Esophagus (tissue), 2 donors: ENCODE measurements around the gene SUOX. TPM values are rescaled to one million over a fixed set of nuclear protein-coding genes. Genes with fewer than 3 reads are reported as not detected.

Source experiments
- H3K27ac ChIP-seq, 2 donors: one replicate each; pipeline ENCODE4 v1.5.1; 2013; ENCODE audit warnings: low read depth in 2 of 2, mild to moderate bottlenecking in 2 of 2, inconsistent platforms in 1 of 2, low read length in 1 of 2, moderate library complexity in 1 of 2
- H3K27me3 ChIP-seq, 2 donors: one replicate each; pipeline ENCODE4 v1.6.1; 2013; ENCODE audit warnings: low read length in 2 of 2, control low read depth in 1 of 2, mild to moderate bottlenecking in 1 of 2; ENCODE audit not compliant: insufficient read depth in 2 of 2, control insufficient read depth in 1 of 2
- H3K36me3 ChIP-seq, 2 donors: one replicate each; pipeline ENCODE4 v1.6.1; 2013; ENCODE audit warnings: low read length in 1 of 2; ENCODE audit not compliant: control insufficient read depth in 2 of 2, insufficient read depth in 2 of 2
- H3K4me1 ChIP-seq, 2 donors: one replicate each; pipeline ENCODE4 v1.6.1; 2013; ENCODE audit warnings: low read length in 1 of 2; ENCODE audit not compliant: control insufficient read depth in 2 of 2, insufficient read depth in 2 of 2
- H3K4me3 ChIP-seq, 2 donors: one replicate each; pipeline ENCODE4 v1.5.1; 2013; ENCODE audit warnings: low read length in 2 of 2, mild to moderate bottlenecking in 2 of 2, low read depth in 1 of 2, moderate library complexity in 1 of 2
- H3K9me3 ChIP-seq, 2 donors: one replicate each; pipeline ENCODE4 v1.6.1; 2013; ENCODE audit warnings: mild to moderate bottlenecking in 2 of 2, low read depth in 1 of 2, low read length in 1 of 2, moderate library complexity in 1 of 2; ENCODE audit not compliant: control insufficient read depth in 2 of 2, insufficient read depth in 1 of 2
- WGBS, 2 donors: extraction: QIAGEN DNeasy Blood & Tissue Kit; methylation state at CpG; one replicate each; pipeline ENCODE4 v1.1.7; 2013; 5-methylcytosine and 5-hydroxymethylcytosine counted together
- polyA plus RNA-seq, 2 donors: library from polyadenylated mRNA; stranded (reverse); fragments of 200-250 nt; gene quantifications; one replicate each; pipeline ENCODE4 v1.2.3, GENCODE V29; 2013
- donor health status: healthy with polysubstance abuse.
- donor health status: Bipolar disorder and iron deficiency.

Gene SUOX
- polyA plus RNA-seq, 2 donors: 14.3 to 14.9 TPM

GRCh38 chr12:55969356-55969755 is 27.7 kb upstream of the SUOX start:
- WGBS, 2 donors: 93 to 94% methylated on average over 4 of the region's 4 CpGs

GRCh38 chr12:55970775-55971174 is 26.3 kb upstream of the SUOX start:
- Histone ChIP-seq H3K9me3 (no peaks in the 10 kb centered on the region), H3K36me3 (no peaks in the 10 kb centered on the region), H3K4me3 (no peak overlapping the region), H3K27ac (no peak overlapping the region), H3K27me3 (no peaks in the 10 kb centered on the region), H3K4me1 (peaks cover 0 to 4% of the 10 kb centered on the region in 2 donors)
- 85 to 89% methylated on average over 7 of the region's 7 CpGs for WGBS, 2 donors

More at GRCh38 chr12:55969356-55969755, 27.7 kb upstream of the SUOX start:
- H3K27ac ChIP-seq: no peak overlapping the region
- no peaks in the 10 kb centered on the region for H3K27me3 ChIP-seq
- H3K36me3 ChIP-seq: no peaks in the 10 kb centered on the region
- no peak overlapping the region for H3K4me3 ChIP-seq
- H3K4me1 ChIP-seq: peaks cover 0 to 4% of the 10 kb centered on the region in 2 donors
- H3K9me3 ChIP-seq: no peaks in the 10 kb centered on the region

- no peak overlapping the region for H3K4me3 ChIP-seq
- WGBS, 2 donors: 41 to 56% methylated on average over 3 of the region's 3 CpGs
- no peaks in the 10 kb centered on the region for H3K9me3 ChIP-seq
- H3K4me1 ChIP-seq: peaks cover 0 to 4% of the 10 kb centered on the region in 2 donors
- H3K27me3 ChIP-seq: no peaks in the 10 kb centered on the region
- no peaks in the 10 kb centered on the region for H3K36me3 ChIP-seq
- H3K27ac ChIP-seq: peak overlapping the region; percentile 40 to 57
Measured at GRCh38 chr12:55972042-55972441, 25.0 kb upstream of the SUOX start.

GRCh38 chr12:55972456-55972855 is 24.6 kb upstream of the SUOX start:
- Histone ChIP-seq H3K27ac (peak overlapping the region; percentile 94 to 96), H3K4me3 (peak overlapping the region; percentile 54 to 58), H3K36me3 (no peaks in the 10 kb centered on the region), H3K4me1 (peaks cover 0 to 2% of the 10 kb centered on the region in 2 donors), H3K9me3 (no peaks in the 10 kb centered on the region), H3K27me3 (no peaks in the 10 kb centered on the region)
- WGBS, 2 donors: 24 to 43% methylated on average over 1 of the region's 1 CpG

- H3K9me3 ChIP-seq: no peaks in the 10 kb centered on the region
- no peaks in the 10 kb centered on the region for H3K27me3 ChIP-seq
- peak overlapping the region; percentile 94 to 96 for H3K27ac ChIP-seq
- H3K4me3 ChIP-seq: peak overlapping the region; percentile 54 to 58
- no peaks in the 10 kb centered on the region for H3K4me1 ChIP-seq
- 0% methylated on average over 18 of the region's 18 CpGs for WGBS, 2 donors
- H3K36me3 ChIP-seq: no peaks in the 10 kb centered on the region
Measured at GRCh38 chr12:55972911-55973598, 24.0 kb upstream of the SUOX start.

GRCh38 chr12:55973599-55974307 is 23.3 kb upstream of the SUOX start, which contains the start of gene RAB5B:
Gene RAB5B (plus strand): TSS chr12:55974078. CDS start chr12:55986961, 12,883 bp downstream.
- H3K27ac ChIP-seq: peak within 1 kb of the TSS; percentile 95 to 98
- H3K27me3 ChIP-seq: no peaks in the 10 kb centered on the region
- no peaks in the 10 kb centered on the region for H3K4me1 ChIP-seq
- no peaks in the 10 kb centered on the region for H3K9me3 ChIP-seq
- H3K36me3 ChIP-seq: no peaks in the 10 kb centered on the region
- peak within 1 kb of the TSS; percentile 99 for H3K4me3 ChIP-seq
- WGBS, 2 donors: 0% methylated on average over 39 of the region's 39 CpGs

- Histone ChIP-seq H3K27me3 (no peaks in the 10 kb centered on the region), H3K4me3 (peak overlapping the region; percentile 99), H3K9me3 (no peaks in the 10 kb centered on the region), H3K36me3 (no peaks in the 10 kb centered on the region), H3K4me1 (no peaks in the 10 kb centered on the region), H3K27ac (peak overlapping the region; percentile 95 to 98)
- whole genome bisulfite sequencing, 2 donors: 0% methylated on average over 15 of the region's 15 CpGs
Measured at GRCh38 chr12:55974308-55974730, 22.8 kb upstream of the SUOX start.

GRCh38 chr12:55978393-55978792 is 18.7 kb upstream of the SUOX start:
- Histone ChIP-seq H3K27ac (no peak overlapping the region), H3K4me1 (no peaks in the 10 kb centered on the region), H3K27me3 (no peaks in the 10 kb centered on the region), H3K4me3 (no peak overlapping the region), H3K9me3 (no peaks in the 10 kb centered on the region), H3K36me3 (peaks cover 0 to 7% of the 10 kb centered on the region in 2 donors)
- 90 to 94% methylated on average over 7 of the region's 7 CpGs for WGBS, 2 donors

- no peaks in the 10 kb centered on the region for H3K4me1 ChIP-seq
- H3K4me3 ChIP-seq: no peak overlapping the region
- no peaks in the 10 kb centered on the region for H3K9me3 ChIP-seq
- H3K36me3 ChIP-seq: peaks cover 0 to 9% of the 10 kb centered on the region in 2 donors
- no peak overlapping the region for H3K27ac ChIP-seq
- 83 to 85% methylated on average over 3 of the region's 3 CpGs for WGBS, 2 donors
- no peaks in the 10 kb centered on the region for H3K27me3 ChIP-seq
Measured at GRCh38 chr12:55979069-55979468, 18.0 kb upstream of the SUOX start.
